Measurements from ENCODE around the gene TRPV4.

GRCh38 chr12:109766251-109766778 lies 66.9 kb downstream of the TRPV4 start:
- TF ChIP-seq CTCF (IDR thresholded peaks at IDR 0.05; ENCODE audit: borderline replicate concordance, extremely low read depth, low read length, poor library complexity, severe bottlenecking): no peak
- no peak for TF ChIP-seq EZH2 (IDR thresholded peaks at IDR 0.05; ENCODE audit: borderline replicate concordance, low read depth, low read length, severe bottlenecking)

Measured in DND-41 (cell line).